ENCODE data around the gene ELOB. TPM values are rescaled to one million over a fixed set of nuclear protein-coding genes. Genes with fewer than 3 reads are reported as not detected.
A peak's percentile ranks its signal among the peaks of the same experiment; 100 is the strongest.

ELOB gene
- total and polyA plus RNA-seq, 2 of the 13 experiments (the other 11 are each of a cell fraction or from before 2014, with no cell fraction given): 208 to 225 TPM

- TF ChIP-seq ARID5B (CRISPR knock-in tag; IDR thresholded peaks at IDR 0.05): 0 out of 2 replicates have a peak, but pooled peaks have one; percentile 14
- no peak for TF ChIP-seq TRAFD1 (CRISPR knock-in tag; IDR thresholded peaks at IDR 0.05; ENCODE audit: borderline replicate concordance)
- no peak for TF ChIP-seq IRF9 (CRISPR knock-in tag; IDR thresholded peaks at IDR 0.05; ENCODE audit: borderline replicate concordance)
- no peak for TF ChIP-seq NR1H2 (CRISPR knock-in tag; IDR thresholded peaks at IDR 0.05; ENCODE audit: borderline replicate concordance, low read depth)
- TF ChIP-seq GMEB1 (CRISPR knock-in tag; IDR thresholded peaks at IDR 0.05; ENCODE audit: borderline replicate concordance): peak; percentile 86
- TF ChIP-seq PBX2 (CRISPR knock-in tag; IDR thresholded peaks at IDR 0.05): no peak
- no peak for TF ChIP-seq SP2 (CRISPR knock-in tag; IDR thresholded peaks at IDR 0.05)
- peak in 1 of 2 experiments; percentile 50; a peak in 1 of 4 replicates for TF ChIP-seq KLF16 (CRISPR knock-in tag; IDR thresholded peaks at IDR 0.05)
- TF ChIP-seq DR1 (CRISPR knock-in tag; IDR thresholded peaks at IDR 0.05): peak; percentile 79
- no peak for TF ChIP-seq MYNN (CRISPR knock-in tag; IDR thresholded peaks at IDR 0.05; ENCODE audit: low read depth)
- TF ChIP-seq SNAPC5 (CRISPR knock-in tag; IDR thresholded peaks at IDR 0.05; ENCODE audit: borderline replicate concordance): no peak
- peak; percentile 55 for TF ChIP-seq ZNF709 (CRISPR knock-in tag; IDR thresholded peaks at IDR 0.05)
- TF ChIP-seq ZNF792 (CRISPR knock-in tag; IDR thresholded peaks at IDR 0.05): peak; percentile 50
- TF ChIP-seq ZNF768 (CRISPR knock-in tag; IDR thresholded peaks at IDR 0.05): no peak
- no peak for TF ChIP-seq TBL1XR1 (IDR thresholded peaks at IDR 0.05; ENCODE audit: borderline replicate concordance, low read length, partially characterized antibody)
- TF ChIP-seq NAIF1 (CRISPR knock-in tag; IDR thresholded peaks at IDR 0.05; ENCODE audit: borderline replicate concordance): no peak
- TF ChIP-seq TCF7 (IDR thresholded peaks at IDR 0.05; ENCODE audit: low read depth): no peak
- TF ChIP-seq ZNF180 (CRISPR knock-in tag; IDR thresholded peaks at IDR 0.05; ENCODE audit: borderline replicate concordance, low read depth): no peak
Measured at GRCh38 chr16:2777231-2777902, at the start of gene ELOB (continued).

Measured in HepG2 (cell line).